Measurements from ENCODE around the gene CREB3.

The CREB3 gene

DNA sequence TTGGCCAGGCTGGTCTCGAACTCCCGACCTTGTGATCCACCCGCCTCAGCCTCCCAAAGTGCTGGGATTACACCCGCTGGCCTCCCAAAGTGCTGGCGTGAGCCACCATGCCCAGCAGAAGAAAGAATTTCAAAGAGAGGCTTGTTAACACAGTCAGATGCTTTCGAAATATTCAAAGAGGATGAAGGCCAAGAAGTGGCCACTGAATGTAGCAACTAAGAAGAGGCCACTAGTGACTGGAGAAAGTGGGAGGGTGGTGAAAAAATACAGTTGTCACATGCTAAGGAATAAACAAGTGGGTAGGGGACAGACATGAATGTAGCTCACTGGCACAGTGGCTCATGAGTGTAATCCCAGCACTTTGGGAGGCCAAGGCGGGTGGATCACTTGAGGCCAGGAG is 29.8 kb upstream of the CREB3 start:
- peaks cover 96% of the 10 kb centered on the region for H3K36me3 ChIP-seq (ENCODE audit: control insufficient read depth, low read length)
- no peaks in the 10 kb centered on the region for H3K9me3 ChIP-seq (ENCODE audit: control insufficient read depth, insufficient read depth, low read length)
- no peak for TF ChIP-seq EZH2phosphoT487 (IDR thresholded peaks at IDR 0.05; ENCODE audit: borderline replicate concordance, low read length)
- TF ChIP-seq, protein P1, sequence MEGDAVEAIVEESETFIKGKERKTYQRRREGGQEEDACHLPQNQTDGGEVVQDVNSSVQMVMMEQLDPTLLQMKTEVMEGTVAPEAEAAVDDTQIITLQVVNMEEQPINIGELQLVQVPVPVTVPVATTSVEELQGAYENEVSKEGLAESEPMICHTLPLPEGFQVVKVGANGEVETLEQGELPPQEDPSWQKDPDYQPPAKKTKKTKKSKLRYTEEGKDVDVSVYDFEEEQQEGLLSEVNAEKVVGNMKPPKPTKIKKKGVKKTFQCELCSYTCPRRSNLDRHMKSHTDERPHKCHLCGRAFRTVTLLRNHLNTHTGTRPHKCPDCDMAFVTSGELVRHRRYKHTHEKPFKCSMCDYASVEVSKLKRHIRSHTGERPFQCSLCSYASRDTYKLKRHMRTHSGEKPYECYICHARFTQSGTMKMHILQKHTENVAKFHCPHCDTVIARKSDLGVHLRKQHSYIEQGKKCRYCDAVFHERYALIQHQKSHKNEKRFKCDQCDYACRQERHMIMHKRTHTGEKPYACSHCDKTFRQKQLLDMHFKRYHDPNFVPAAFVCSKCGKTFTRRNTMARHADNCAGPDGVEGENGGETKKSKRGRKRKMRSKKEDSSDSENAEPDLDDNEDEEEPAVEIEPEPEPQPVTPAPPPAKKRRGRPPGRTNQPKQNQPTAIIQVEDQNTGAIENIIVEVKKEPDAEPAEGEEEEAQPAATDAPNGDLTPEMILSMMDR (IDR thresholded peaks at IDR 0.05; ENCODE audit: low read depth, low read length, poor library complexity, severe bottlenecking): no peak
- H3K4me1 ChIP-seq (ENCODE audit: control insufficient read depth, low read length): no peaks in the 10 kb centered on the region
- no peaks in the 10 kb centered on the region for H4K20me1 ChIP-seq (ENCODE audit: control insufficient read depth, insufficient read depth, low read depth, low read length)
- H3K27me3 ChIP-seq (ENCODE audit: control insufficient read depth, low read length): no peaks in the 10 kb centered on the region
- no peaks in the 10 kb centered on the region for H3F3A ChIP-seq (ENCODE audit: control insufficient read depth, insufficient read depth)
- no peak overlapping the region for H3K4me3 ChIP-seq (ENCODE audit: low read length)
- H3K27ac ChIP-seq (ENCODE audit: low read depth, low read length): no peak overlapping the region
- H3K4me2 ChIP-seq (ENCODE audit: low read length): no peak overlapping the region
- no peaks in the 10 kb centered on the region for H3K9me2 ChIP-seq (replicated peaks; ENCODE audit: control insufficient read depth, low read length)
- no peaks in the 10 kb centered on the region for H3K79me2 ChIP-seq (ENCODE audit: control insufficient read depth, low read length)

DNA sequence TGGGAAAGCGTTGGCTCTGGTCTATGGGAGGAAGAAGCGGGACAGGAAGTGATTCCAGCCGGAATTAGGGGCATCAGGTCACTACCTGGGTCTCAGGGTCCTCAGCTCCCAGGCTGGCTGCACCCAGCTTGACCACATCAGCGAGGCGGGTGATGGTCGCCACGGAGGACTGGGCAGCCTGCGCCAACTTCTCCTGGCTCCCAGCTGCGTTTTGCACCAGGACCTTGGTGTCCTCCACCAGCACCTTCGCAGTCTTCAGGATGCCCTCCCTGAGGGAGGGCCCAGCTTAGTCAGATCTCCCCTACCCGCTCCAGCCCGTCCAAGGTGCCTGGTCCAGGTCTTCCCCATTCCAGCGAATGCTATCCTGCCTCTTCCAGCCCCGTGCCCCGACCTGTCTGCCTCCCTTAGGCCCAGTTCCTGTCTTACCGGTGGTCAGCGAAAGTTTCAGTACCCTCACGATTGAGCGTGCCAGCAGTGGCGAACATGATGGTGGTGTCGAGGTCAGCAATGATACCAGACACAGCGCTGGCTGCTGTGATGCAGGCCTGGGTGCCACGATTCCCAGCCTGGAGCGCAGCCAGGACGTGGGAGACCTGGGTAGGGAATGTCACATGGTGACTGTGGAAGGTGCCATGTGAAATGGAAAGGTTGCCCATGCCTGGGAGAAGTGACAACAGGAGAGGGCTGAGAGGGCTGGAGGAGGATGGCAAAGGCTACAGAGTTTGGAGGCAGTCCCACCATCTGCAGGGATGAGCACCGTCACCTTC is 28.4 kb upstream of the CREB3 start:
- Histone ChIP-seq H3F3A (ENCODE audit: control insufficient read depth, insufficient read depth) (no peaks in the 10 kb centered on the region), H3K36me3 (ENCODE audit: control insufficient read depth, low read length) (peaks cover 96% of the 10 kb centered on the region), H3K27me3 (ENCODE audit: control insufficient read depth, low read length) (no peaks in the 10 kb centered on the region), H3K9me3 (ENCODE audit: control insufficient read depth, insufficient read depth, low read length) (no peaks in the 10 kb centered on the region), H4K20me1 (ENCODE audit: control insufficient read depth, insufficient read depth, low read depth, low read length) (no peaks in the 10 kb centered on the region), H3K9me2 (replicated peaks; ENCODE audit: control insufficient read depth, low read length) (no peaks in the 10 kb centered on the region), H3K79me2 (ENCODE audit: control insufficient read depth, low read length) (no peaks in the 10 kb centered on the region), H3K27ac (ENCODE audit: low read depth, low read length) (no peak overlapping the region), H3K4me1 (ENCODE audit: control insufficient read depth, low read length) (no peaks in the 10 kb centered on the region), H3K4me3 (ENCODE audit: low read length) (no peak overlapping the region), H3K4me2 (ENCODE audit: low read length) (no peak overlapping the region)
- TF ChIP-seq, protein P1 (IDR thresholded peaks at IDR 0.05; ENCODE audit: low read depth, low read length, poor library complexity, severe bottlenecking): no peak
- TF ChIP-seq EZH2phosphoT487 (IDR thresholded peaks at IDR 0.05; ENCODE audit: borderline replicate concordance, low read length): no peak

DNA sequence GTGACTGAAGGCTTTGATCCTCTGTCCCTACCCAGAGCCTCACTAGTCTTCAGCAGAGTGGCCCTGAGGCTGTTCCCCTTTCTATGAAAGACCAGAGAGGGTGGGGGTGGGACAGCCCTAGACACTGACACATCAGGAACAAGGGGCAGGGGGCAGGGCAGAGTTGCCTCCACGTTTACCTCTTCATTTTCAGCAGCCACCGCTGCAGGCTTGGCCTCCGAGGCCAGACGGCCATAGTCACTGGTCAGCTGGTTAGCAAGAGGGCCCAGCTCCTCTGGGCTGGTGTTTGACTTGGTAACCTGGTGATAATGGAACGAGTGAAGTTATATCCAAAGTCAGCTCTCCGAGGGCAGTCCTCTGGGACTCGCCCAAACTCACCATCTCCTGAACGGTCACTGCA is 27.1 kb upstream of the CREB3 start:
- no peaks in the 10 kb centered on the region for H3F3A ChIP-seq (ENCODE audit: control insufficient read depth, insufficient read depth)
- H3K9me3 ChIP-seq (ENCODE audit: control insufficient read depth, insufficient read depth, low read length): no peaks in the 10 kb centered on the region

More for the DNA sequence above, 27.1 kb upstream of the CREB3 start:
- no peak overlapping the region for H3K4me2 ChIP-seq (ENCODE audit: low read length)
- H3K27me3 ChIP-seq (ENCODE audit: control insufficient read depth, low read length): no peaks in the 10 kb centered on the region
- no peaks in the 10 kb centered on the region for H3K79me2 ChIP-seq (ENCODE audit: control insufficient read depth, low read length)
- TF ChIP-seq, protein P1 (IDR thresholded peaks at IDR 0.05; ENCODE audit: low read depth, low read length, poor library complexity, severe bottlenecking): no peak
- TF ChIP-seq EZH2phosphoT487 (IDR thresholded peaks at IDR 0.05; ENCODE audit: borderline replicate concordance, low read length): no peak
- no peak overlapping the region for H3K27ac ChIP-seq (ENCODE audit: low read depth, low read length)
- H3K36me3 ChIP-seq (ENCODE audit: control insufficient read depth, low read length): peaks cover 89% of the 10 kb centered on the region
- no peaks in the 10 kb centered on the region for H4K20me1 ChIP-seq (ENCODE audit: control insufficient read depth, insufficient read depth, low read depth, low read length)
- no peaks in the 10 kb centered on the region for H3K9me2 ChIP-seq (replicated peaks; ENCODE audit: control insufficient read depth, low read length)
- no peak overlapping the region for H3K4me3 ChIP-seq (ENCODE audit: low read length)
- no peaks in the 10 kb centered on the region for H3K4me1 ChIP-seq (ENCODE audit: control insufficient read depth, low read length)
